ENCODE results near the gene PRR33. TPM values are rescaled to one million over a fixed set of nuclear protein-coding genes. Genes with fewer than 3 reads are reported as not detected.

Gene PRR33
- total RNA-seq, 2 donors from 2014 or later, result not detected

GRCh38 chr11:1840780-1841480 is 50.8 kb downstream of the PRR33 start:
- no peak for TF ChIP-seq CTCF (IDR thresholded peaks at IDR 0.05)
- Histone ChIP-seq H3K9ac (ENCODE audit: low read depth in 2 of 2, low read length in 2 of 2) (no peak overlapping the region), H3K27ac (no peak overlapping the region), H3K4me1 (no peaks in the 10 kb centered on the region), H3K9me3 (no peaks in the 10 kb centered on the region), H3K27me3 (no peaks in the 10 kb centered on the region), H3K4me3 (no peak overlapping the region), H3K36me3 (no peaks in the 10 kb centered on the region)
- no peak for DNase-seq
- intact Hi-C loops (cut with DNase I), result no loop called here

GRCh38 chr11:1839924-1840779 is 51.5 kb downstream of the PRR33 start:
- TF ChIP-seq CTCF (IDR thresholded peaks at IDR 0.05), result no peak
- H3K27ac ChIP-seq, result no peak overlapping the region
- intact Hi-C loops (cut with DNase I), result loop anchor here (5.0 kb wide), 1 partner anchor 312 kb away; no protein-coding TSS in a partner anchor
- H3K9me3 ChIP-seq, result no peaks in the 10 kb centered on the region
- no peak overlapping the region for H3K9ac ChIP-seq (ENCODE audit: low read depth in 2 of 2, low read length in 2 of 2)
- peak; percentile 54 for DNase-seq
- no peaks in the 10 kb centered on the region for H3K36me3 ChIP-seq
- H3K4me3 ChIP-seq, result no peak overlapping the region
- H3K27me3 ChIP-seq, result no peaks in the 10 kb centered on the region
- no peaks in the 10 kb centered on the region for H3K4me1 ChIP-seq

GRCh38 chr11:1839204-1839923 is 52.3 kb downstream of the PRR33 start:
- no peak for DNase-seq
- Histone ChIP-seq H3K4me3 (no peak overlapping the region), H3K4me1 (peaks cover 7% of the 10 kb centered on the region), H3K9me3 (no peaks in the 10 kb centered on the region), H3K27me3 (no peaks in the 10 kb centered on the region), H3K27ac (no peak overlapping the region), H3K9ac (ENCODE audit: low read depth in 2 of 2, low read length in 2 of 2) (no peak overlapping the region), H3K36me3 (no peaks in the 10 kb centered on the region)
- TF ChIP-seq CTCF (IDR thresholded peaks at IDR 0.05), result no peak
- intact Hi-C loops (cut with DNase I), result loop anchor here (5.0 kb wide), 1 partner anchor 313 kb away; no protein-coding TSS in a partner anchor

DNA sequence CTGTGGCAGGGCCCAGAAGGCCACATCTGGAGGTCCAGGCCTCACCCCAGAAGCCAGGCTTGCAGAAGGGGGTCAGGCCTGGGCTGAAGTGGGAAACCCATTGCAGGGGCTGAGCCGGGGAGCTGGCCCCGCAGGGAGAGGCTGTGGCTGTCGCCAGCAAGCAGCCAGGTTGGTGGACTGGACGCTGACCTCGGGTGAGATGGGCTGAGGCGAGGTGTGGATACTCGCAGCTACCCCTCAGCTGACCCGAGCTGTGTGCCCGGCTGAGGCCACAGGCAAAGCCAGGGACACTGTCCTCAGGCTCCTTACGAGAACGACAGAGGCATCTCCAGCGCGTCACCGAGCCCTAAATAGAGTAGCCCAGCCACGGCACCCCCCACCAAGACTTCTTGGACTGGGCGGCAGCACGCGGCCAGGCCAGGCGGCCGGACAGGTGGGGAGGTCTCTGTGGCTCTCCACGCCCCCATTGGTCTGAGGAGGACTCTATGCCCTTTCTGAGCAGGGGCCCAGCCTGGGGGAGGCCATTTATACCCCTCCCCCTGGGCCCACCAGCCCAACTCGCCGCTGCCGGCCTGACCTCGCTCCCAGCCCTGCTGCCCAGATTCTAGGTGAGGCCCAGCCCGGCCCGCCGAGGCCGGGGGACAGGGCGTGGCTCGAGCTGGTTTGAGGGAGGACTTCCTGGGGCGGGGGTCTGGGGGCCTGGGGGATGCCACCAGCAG is 53.1 kb downstream of the PRR33 start, which contains the start of gene TNNI2:
Gene TNNI2, plus strand, starts transcription at position 556 of the 719 bp plus-strand sequence. CDS start 716 bp downstream, outside the sequence.
- intact Hi-C loops (cut with DNase I), result loop anchor here (5.0 kb wide), 1 partner anchor 314 kb away; no protein-coding TSS in a partner anchor
- Histone ChIP-seq H3K36me3 (no peaks in the 10 kb centered on the region), H3K4me1 (peaks cover 7% of the 10 kb centered on the region), H3K9ac (ENCODE audit: low read depth in 2 of 2, low read length in 2 of 2) (peak within 1 kb of the TSS in 1 of 2 donors; percentile 14), H3K4me3 (no peak within 1 kb of the TSS), H3K27me3 (no peaks in the 10 kb centered on the region), H3K27ac (no peak within 1 kb of the TSS), H3K9me3 (no peaks in the 10 kb centered on the region)
- no peak for TF ChIP-seq CTCF (IDR thresholded peaks at IDR 0.05)
- no peak for DNase-seq

Small RNA genes lying within 50 kb of the gene (microRNA-seq; reads per million reads assigned to microRNA genes)
- not detected for gene MIR4298
- not detected for gene MIR7847

Other genes with a start within 250 kb of the PRR33 start
- not detected for gene KRTAP5-6, start 194.7 kb downstream of the PRR33 start, total RNA-seq
- gene IFITM10, start 141.3 kb downstream of the PRR33 start, total RNA-seq, result 1 to 10 TPM in 1 of 2 donors, under 1 TPM in 1; 0.42 to 1.1 TPM
- 100 to 1,000 TPM; 633 to 887 TPM for gene CTSD, start 128.0 kb downstream of the PRR33 start, total RNA-seq
- gene SYT8, start 56.9 kb downstream of the PRR33 start, total RNA-seq, result 1 to 10 TPM; 1.7 to 3.5 TPM
- gene TNNI2, start 52.9 kb downstream of the PRR33 start, total RNA-seq, result under 1 TPM in 1 of 2 donors, not detected in 1; 0.94 TPM
- 10 to 100 TPM; 18.9 to 23.0 TPM for gene LSP1, start 38.8 kb downstream of the PRR33 start, total RNA-seq
- gene TNNT3, start 27.8 kb upstream of the PRR33 start, total RNA-seq, result under 1 TPM in 1 of 2 donors, not detected in 1; 0.72 TPM
- gene MRPL23, start 55.4 kb upstream of the PRR33 start, total RNA-seq, result 100 to 1,000 TPM in 1 of 2 donors, 10 to 100 TPM in 1; 89.4 to 140 TPM
- 10 to 100 TPM in 1 of 2 donors, 1 to 10 TPM in 1; 4.7 to 32.9 TPM for gene H19, start 105.9 kb upstream of the PRR33 start, total RNA-seq
- gene IGF2, start 247.5 kb upstream of the PRR33 start, total RNA-seq, result 1 to 10 TPM; 4.1 to 9.2 TPM

All from colonic mucosa (tissue), 4 donors.